ENCODE data around the gene FBXO42.

GRCh38 chr1:16351456-16351993, 755 bp downstream of the FBXO42 start:
- no peak for TF ChIP-seq CTCF (IDR thresholded peaks at IDR 0.05)
- no peak for TF ChIP-seq POLR2A (IDR thresholded peaks at IDR 0.05)

All from right lobe of liver (tissue), 4 donors.